Loucy (cell line): Measurements from ENCODE around the gene TRDMT1.

Experiments used
- H2AFZ ChIP-seq: fragments of 200-600 bp; sonication (generic); 2 replicates; pipeline ENCODE4 v1.6.0; 2016; ENCODE audit warnings: antibody characterized with exemption, mild to moderate bottlenecking, low read length, moderate library complexity
- H3F3A ChIP-seq: fragments of 200-600 bp; 2 replicates; pipeline ENCODE4 v1.6.0; 2016; ENCODE audit warnings: antibody characterized with exemption, low read depth, mild to moderate bottlenecking
- H3K27me3 ChIP-seq: fragments of 200-600 bp; sonication (generic); 2 replicates; pipeline ENCODE4 v1.6.1; 2014; ENCODE audit warnings: low read length, mild to moderate bottlenecking; ENCODE audit not compliant: insufficient read depth, poor library complexity, severe bottlenecking
- H3K36me3 ChIP-seq: fragments of 200-600 bp; sonication (generic); 2 replicates; pipeline ENCODE4 v1.6.1; 2016; ENCODE audit warnings: low read length; ENCODE audit not compliant: insufficient read depth
- H3K4me1 ChIP-seq: fragments of 200-600 bp; sonication (generic); 2 replicates; pipeline ENCODE4 v1.5.1; 2014; ENCODE audit warnings: low read length, mild to moderate bottlenecking; ENCODE audit not compliant: insufficient read depth, poor library complexity, severe bottlenecking
- H3K4me2 ChIP-seq: fragments of 200-600 bp; sonication (generic); 2 replicates; pipeline ENCODE4 v1.6.0; 2014; ENCODE audit warnings: antibody characterized with exemption, low read length, low read depth, mild to moderate bottlenecking; ENCODE audit not compliant: poor library complexity, severe bottlenecking
- H3K4me3 ChIP-seq: fragments of 200-600 bp; sonication (generic); 2 replicates; pipeline ENCODE4 v1.5.1; 2014; ENCODE audit warnings: low read length, mild to moderate bottlenecking, mixed read lengths; ENCODE audit not compliant: poor library complexity, severe bottlenecking
- H3K79me2 ChIP-seq: fragments of 200-600 bp; sonication (generic); 2 replicates; pipeline ENCODE4 v1.6.1; 2014; ENCODE audit warnings: low read length; ENCODE audit not compliant: insufficient read depth
- H3K9ac ChIP-seq: fragments of 200-600 bp; sonication (generic); 2 replicates; pipeline ENCODE4 v1.6.0; 2014; ENCODE audit warnings: mild to moderate bottlenecking, low read depth, low read length, moderate library complexity; ENCODE audit not compliant: poor library complexity, severe bottlenecking
- H3K9me2 ChIP-seq: fragments of 200-600 bp; sonication (generic); replicated peaks from 2 replicates; pipeline ENCODE4 v1.6.1; 2016; ENCODE audit warnings: low read depth, low read length, mixed read lengths
- H3K9me3 ChIP-seq: fragments of 200-600 bp; sonication (generic); 2 replicates; pipeline ENCODE4 v1.6.1; 2014; ENCODE audit warnings: mild to moderate bottlenecking, antibody characterized with exemption, low read length, low read depth; ENCODE audit not compliant: insufficient read depth
- H4K20me1 ChIP-seq: fragments of 200-600 bp; sonication (generic); 2 replicates; pipeline ENCODE4 v1.6.0; 2014; ENCODE audit warnings: antibody characterized with exemption, low read length, mild to moderate bottlenecking; ENCODE audit not compliant: insufficient read depth, poor library complexity, severe bottlenecking
- EZH2phosphoT487 ChIP-seq: fragments of 200-600 bp; IDR thresholded peaks from 2 replicates; pipeline ENCODE4 v1.6.1; 2018; ENCODE audit warnings: antibody characterized with exemption, mild to moderate bottlenecking, moderate library complexity, borderline replicate concordance
- TF ChIP-seq, protein P1 (sequence below): fragments of 200-600 bp; sonication (generic); conservative IDR thresholded peaks from 2 replicates; pipeline ENCODE4 v1.5.1; 2014; ENCODE audit warnings: mild to moderate bottlenecking, antibody characterized with exemption, low read length

The TRDMT1 gene

DNA sequence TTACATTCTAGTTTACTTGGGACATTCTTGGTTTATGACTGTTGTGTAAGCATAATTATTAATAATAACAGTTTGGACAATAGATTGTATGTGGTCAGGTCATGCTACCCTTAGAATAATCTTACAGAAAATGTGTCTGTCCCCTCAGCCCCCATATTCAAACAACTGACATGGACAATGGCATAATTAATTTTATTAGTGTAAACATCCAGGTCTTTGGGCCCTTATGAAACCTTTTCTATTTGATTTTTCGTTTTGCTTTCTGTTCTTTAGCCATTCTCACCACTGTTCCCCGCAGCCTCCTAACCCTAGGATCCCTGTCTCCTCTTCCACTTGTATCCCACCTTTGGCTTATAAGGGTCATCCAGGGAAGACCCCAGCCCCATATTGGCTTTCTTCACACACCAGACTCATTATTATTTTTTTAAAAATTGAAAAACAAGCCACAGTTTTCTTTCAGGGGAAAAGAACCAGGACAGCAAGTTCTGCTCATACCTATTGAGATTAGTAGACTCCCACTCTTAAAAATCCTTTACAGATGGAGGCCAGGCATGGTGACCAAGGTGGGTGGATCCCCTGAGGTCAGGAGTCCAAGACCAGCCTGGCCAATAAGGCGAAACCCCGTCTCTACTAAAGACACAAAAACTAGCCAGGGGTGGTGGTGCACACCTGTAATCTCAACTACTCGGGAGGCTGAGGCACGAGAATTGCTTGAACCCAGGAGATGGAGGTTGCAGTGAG lies 38.0 kb upstream of the TRDMT1 start:
- Histone ChIP-seq H3K4me3 (no peak overlapping the region), H3K27me3 (no peaks in the 10 kb centered on the region), H3K4me2 (no peak overlapping the region), H3K9me3 (no peaks in the 10 kb centered on the region), H3K9me2 (no peaks in the 10 kb centered on the region), H3K79me2 (peaks cover 12% of the 10 kb centered on the region), H2AFZ (no peak overlapping the region), H3K9ac (no peak overlapping the region), H3K36me3 (peaks cover 37% of the 10 kb centered on the region), H3K4me1 (no peaks in the 10 kb centered on the region), H3F3A (peaks cover 23% of the 10 kb centered on the region), H4K20me1 (peaks cover 24% of the 10 kb centered on the region)
- TF ChIP-seq, protein P1, sequence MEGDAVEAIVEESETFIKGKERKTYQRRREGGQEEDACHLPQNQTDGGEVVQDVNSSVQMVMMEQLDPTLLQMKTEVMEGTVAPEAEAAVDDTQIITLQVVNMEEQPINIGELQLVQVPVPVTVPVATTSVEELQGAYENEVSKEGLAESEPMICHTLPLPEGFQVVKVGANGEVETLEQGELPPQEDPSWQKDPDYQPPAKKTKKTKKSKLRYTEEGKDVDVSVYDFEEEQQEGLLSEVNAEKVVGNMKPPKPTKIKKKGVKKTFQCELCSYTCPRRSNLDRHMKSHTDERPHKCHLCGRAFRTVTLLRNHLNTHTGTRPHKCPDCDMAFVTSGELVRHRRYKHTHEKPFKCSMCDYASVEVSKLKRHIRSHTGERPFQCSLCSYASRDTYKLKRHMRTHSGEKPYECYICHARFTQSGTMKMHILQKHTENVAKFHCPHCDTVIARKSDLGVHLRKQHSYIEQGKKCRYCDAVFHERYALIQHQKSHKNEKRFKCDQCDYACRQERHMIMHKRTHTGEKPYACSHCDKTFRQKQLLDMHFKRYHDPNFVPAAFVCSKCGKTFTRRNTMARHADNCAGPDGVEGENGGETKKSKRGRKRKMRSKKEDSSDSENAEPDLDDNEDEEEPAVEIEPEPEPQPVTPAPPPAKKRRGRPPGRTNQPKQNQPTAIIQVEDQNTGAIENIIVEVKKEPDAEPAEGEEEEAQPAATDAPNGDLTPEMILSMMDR: no peak
- no peak for TF ChIP-seq EZH2phosphoT487

DNA sequence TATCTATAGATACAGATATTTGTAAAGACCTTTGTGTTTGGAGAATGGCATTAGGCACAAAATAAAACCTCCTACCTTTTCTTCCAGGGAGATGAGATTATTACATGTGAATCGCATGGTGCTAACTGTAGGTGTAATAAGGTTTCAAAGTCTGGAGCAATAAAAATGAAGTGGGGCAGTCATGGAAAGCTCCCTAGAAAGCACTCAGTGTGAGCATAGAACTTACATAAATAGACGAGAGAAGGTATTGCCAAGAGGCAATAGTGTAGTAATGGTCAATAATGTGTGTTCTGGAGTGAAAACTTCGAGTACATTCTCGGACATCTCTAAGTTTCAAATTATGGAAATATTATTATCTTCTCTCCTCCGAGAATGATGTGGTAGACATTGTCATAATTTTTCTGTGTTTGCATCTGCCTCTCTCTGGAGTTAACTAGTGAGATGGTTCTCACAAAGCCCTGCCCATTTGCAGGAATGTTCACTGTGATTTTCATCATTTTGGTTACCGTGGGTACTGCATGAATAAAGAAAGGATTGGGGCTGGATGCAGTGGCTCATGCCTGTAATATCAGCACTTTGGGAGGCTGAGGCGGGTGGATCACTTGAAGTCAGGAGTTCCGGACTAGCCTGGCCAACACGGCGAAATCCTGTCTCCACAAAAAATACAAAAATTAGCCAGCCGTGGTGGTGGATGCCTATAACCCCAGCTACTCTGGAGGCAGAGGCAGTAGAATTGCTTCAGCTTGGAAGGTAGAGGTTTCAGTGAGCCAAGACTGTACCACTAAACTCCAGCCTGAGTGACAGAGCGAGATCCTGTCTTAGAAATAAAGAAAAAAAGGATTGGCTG lies 37.2 kb upstream of the TRDMT1 start:
- Histone ChIP-seq H2AFZ (no peak overlapping the region), H3K27me3 (no peaks in the 10 kb centered on the region), H4K20me1 (peaks cover 33% of the 10 kb centered on the region), H3K4me1 (peaks cover 2% of the 10 kb centered on the region), H3K4me2 (no peak overlapping the region), H3F3A (peaks cover 23% of the 10 kb centered on the region), H3K9me2 (no peaks in the 10 kb centered on the region), H3K79me2 (peaks cover 20% of the 10 kb centered on the region), H3K4me3 (no peak overlapping the region), H3K36me3 (peaks cover 44% of the 10 kb centered on the region), H3K9ac (no peak overlapping the region), H3K9me3 (no peaks in the 10 kb centered on the region)
- TF ChIP-seq EZH2phosphoT487: no peak
- TF ChIP-seq, protein P1: no peak

DNA sequence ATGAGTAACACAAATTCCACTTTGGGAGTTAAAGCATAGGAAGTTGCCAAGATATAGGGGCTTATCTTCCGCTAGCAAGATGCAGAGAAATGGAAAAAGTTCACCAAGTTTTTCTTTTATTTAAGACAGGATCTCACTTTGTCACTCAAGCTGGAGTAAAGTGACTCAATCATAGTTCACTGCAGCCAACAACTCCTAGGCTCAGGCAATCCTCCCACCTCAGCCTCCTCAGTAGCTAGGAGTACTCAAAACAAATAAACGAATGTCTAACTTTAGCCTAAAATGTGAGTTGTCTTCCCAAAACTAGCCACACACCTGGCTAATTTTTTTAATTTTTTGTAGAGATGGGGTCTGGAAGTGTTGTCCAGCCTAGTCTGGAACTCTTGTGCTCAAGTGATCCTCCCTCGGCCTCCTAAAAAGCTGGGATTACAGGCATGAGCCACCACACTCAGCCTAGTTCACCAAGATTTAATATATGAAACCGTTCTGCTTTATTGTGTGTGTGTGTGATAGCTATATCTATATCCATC lies 36.5 kb upstream of the TRDMT1 start:
- no peak overlapping the region for H3K4me3 ChIP-seq
- H3K4me2 ChIP-seq: no peak overlapping the region
- H3K79me2 ChIP-seq: peaks cover 27% of the 10 kb centered on the region
- peaks cover 40% of the 10 kb centered on the region for H4K20me1 ChIP-seq
- no peak overlapping the region for H2AFZ ChIP-seq
- no peak overlapping the region for H3K9ac ChIP-seq
- H3K9me2 ChIP-seq: no peaks in the 10 kb centered on the region
- TF ChIP-seq, protein P1: no peak
- TF ChIP-seq EZH2phosphoT487: no peak
- peaks cover 8% of the 10 kb centered on the region for H3K4me1 ChIP-seq
- no peaks in the 10 kb centered on the region for H3K9me3 ChIP-seq
- peaks cover 51% of the 10 kb centered on the region for H3K36me3 ChIP-seq
- no peaks in the 10 kb centered on the region for H3K27me3 ChIP-seq
- peaks cover 23% of the 10 kb centered on the region for H3F3A ChIP-seq
